Measurements from ENCODE around the gene DCTN4. TPM values are rescaled to one million over a fixed set of nuclear protein-coding genes. Genes with fewer than 3 reads are reported as not detected.

DCTN4 gene
- total RNA-seq, 1 donor from 2014 or later = 23.7 TPM

DNA sequence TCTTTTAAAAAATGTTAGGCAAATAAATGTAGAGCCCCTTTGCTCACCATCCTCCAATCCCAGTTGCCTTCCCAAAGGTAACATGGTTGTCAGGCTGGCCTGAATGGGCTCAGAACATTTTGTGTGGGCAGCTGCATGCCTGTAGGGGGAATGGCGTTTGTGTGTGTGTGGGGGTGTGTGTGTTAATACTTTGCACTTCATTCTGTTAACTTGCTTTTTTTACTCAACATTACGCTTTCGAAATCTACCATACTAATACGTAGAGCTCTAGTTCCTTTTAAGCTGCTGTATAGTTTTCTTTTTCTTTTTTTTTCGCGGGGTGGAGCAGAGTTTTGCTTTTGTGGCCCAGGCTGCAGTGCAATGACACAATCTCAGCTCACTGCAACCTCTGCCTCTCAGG is 83.7 kb downstream of the DCTN4 start:
- DNase-seq (ENCODE audit: low read depth) (no peak), FAIRE-seq (no peak)
- Histone ChIP-seq H3K36me3 (ENCODE audit: control insufficient read depth, insufficient read depth, low read length) (no peaks in the 10 kb centered on the region), H3K4me3 (ENCODE audit: low read depth, low read length) (no peak overlapping the region), H3K27me3 (ENCODE audit: control insufficient read depth, insufficient read depth, low read length) (peaks cover 2% of the 10 kb centered on the region)
- TF ChIP-seq CTCF (IDR thresholded peaks at IDR 0.05; ENCODE audit: insufficient read depth, low read length, severe bottlenecking) = no peak

GRCh38 chr5:150674341-150674821 is 84.4 kb downstream of the DCTN4 start:
- no peak for TF ChIP-seq CTCF (IDR thresholded peaks at IDR 0.05; ENCODE audit: insufficient read depth, low read length, severe bottlenecking)
- peaks cover 2% of the 10 kb centered on the region for H3K27me3 ChIP-seq (ENCODE audit: control insufficient read depth, insufficient read depth, low read length)
- no peak for FAIRE-seq

GRCh38 chr5:150672884-150673275 is 85.9 kb downstream of the DCTN4 start:
- TF ChIP-seq CTCF (IDR thresholded peaks at IDR 0.05; ENCODE audit: insufficient read depth, low read length, severe bottlenecking) = no peak
- peaks cover 2% of the 10 kb centered on the region for H3K27me3 ChIP-seq (ENCODE audit: control insufficient read depth, insufficient read depth, low read length)
- H3K4me3 ChIP-seq (ENCODE audit: low read depth, low read length) = no peak overlapping the region
- FAIRE-seq = no peak
- DNase-seq (ENCODE audit: low read depth) = no peak
- H3K36me3 ChIP-seq (ENCODE audit: control insufficient read depth, insufficient read depth, low read length) = no peaks in the 10 kb centered on the region

More at GRCh38 chr5:150674341-150674821, 84.4 kb downstream of the DCTN4 start:
- DNase-seq (ENCODE audit: low read depth) = no peak
- Histone ChIP-seq H3K4me3 (ENCODE audit: low read depth, low read length) (no peak overlapping the region), H3K36me3 (ENCODE audit: control insufficient read depth, insufficient read depth, low read length) (no peaks in the 10 kb centered on the region)

GRCh38 chr5:150672237-150672883 is 86.5 kb downstream of the DCTN4 start:
- Histone ChIP-seq H3K36me3 (ENCODE audit: control insufficient read depth, insufficient read depth, low read length) (no peaks in the 10 kb centered on the region), H3K27me3 (ENCODE audit: control insufficient read depth, insufficient read depth, low read length) (peaks cover 2% of the 10 kb centered on the region), H3K4me3 (ENCODE audit: low read depth, low read length) (peak overlapping the region; percentile 26)
- DNase-seq (ENCODE audit: low read depth) = peak; percentile 91
- no peak for TF ChIP-seq CTCF (IDR thresholded peaks at IDR 0.05; ENCODE audit: insufficient read depth, low read length, severe bottlenecking)
- FAIRE-seq = no peak

DNA sequence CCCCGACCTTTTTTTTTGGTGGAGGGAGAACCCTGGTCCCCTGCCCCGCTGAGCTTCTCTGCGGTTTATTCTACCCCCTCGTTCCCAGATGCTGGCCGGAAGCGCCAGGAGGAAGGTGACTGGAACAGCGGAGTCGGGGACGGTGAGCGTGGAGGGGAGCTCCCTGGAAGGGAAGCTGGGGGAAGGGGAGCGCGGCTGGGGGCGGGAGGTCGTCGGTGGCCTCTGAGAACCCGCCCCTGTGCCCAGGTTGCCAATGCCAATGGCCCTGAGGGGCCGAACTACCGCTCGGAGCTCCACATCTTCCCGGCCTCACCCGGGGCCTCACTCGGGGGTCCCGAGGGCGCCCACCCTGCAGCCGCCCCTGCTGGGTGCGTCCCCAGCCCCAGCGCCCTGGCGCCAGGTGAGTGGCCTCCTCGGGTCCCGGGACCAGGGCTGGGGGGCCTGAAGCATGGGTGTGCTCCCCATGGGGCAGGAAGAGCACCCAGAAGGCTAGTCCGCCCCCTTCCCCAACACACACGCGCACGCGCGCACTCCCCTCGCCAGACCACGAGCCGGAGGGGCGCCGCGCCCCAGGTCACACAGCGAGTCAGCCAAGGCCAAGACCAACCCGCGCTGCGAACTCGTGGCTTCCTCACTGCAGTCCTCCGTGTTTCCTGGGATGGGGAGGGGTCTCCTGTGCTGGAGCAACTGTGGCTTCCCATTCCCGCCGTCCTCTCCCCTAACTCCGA is 87.1 kb downstream of the DCTN4 start:
- no peak for FAIRE-seq
- no peak for TF ChIP-seq CTCF (IDR thresholded peaks at IDR 0.05; ENCODE audit: insufficient read depth, low read length, severe bottlenecking)
- H3K4me3 ChIP-seq (ENCODE audit: low read depth, low read length) = peak overlapping the region; percentile 26

More for the DNA sequence above, 87.1 kb downstream of the DCTN4 start:
- H3K27me3 ChIP-seq (ENCODE audit: control insufficient read depth, insufficient read depth, low read length) = peaks cover 2% of the 10 kb centered on the region
- no peaks in the 10 kb centered on the region for H3K36me3 ChIP-seq (ENCODE audit: control insufficient read depth, insufficient read depth, low read length)
- no peak for DNase-seq (ENCODE audit: low read depth)
